HepG2 (cell line): Measurements from ENCODE around the gene REG1B.

Experiments used
- GABPA ChIP-seq, 2 experiments: IDR thresholded peaks; 2 replicates each; pipeline ENCODE4 v1.6.1; 2011 to 2016; ENCODE audit warnings: low read depth in 2 of 2, low read length in 1 of 2, missing biosample characterization in 1 of 2, missing genetic modification characterization in 1 of 2
- PHB2 ChIP-seq: fragments of 450-650 bp; IDR thresholded peaks from 2 replicates; pipeline ENCODE4 v1.6.1; 2018; ENCODE audit not compliant: partially characterized antibody
- POLR2A ChIP-seq, 2 experiments: IDR thresholded peaks; 2 replicates each; pipeline ENCODE4 v1.6.1; 2011; ENCODE audit warnings: low read depth in 2 of 2, low read length in 2 of 2, mild to moderate bottlenecking in 1 of 2, moderate library complexity in 1 of 2; ENCODE audit not compliant: insufficient read depth in 1 of 2
- SOX6 ChIP-seq, 2 experiments: fragments of 450-650 bp in 1 of 2; sonication (generic) in 1 of 2; formaldehyde crosslinking in 1 of 2; IDR thresholded peaks; 2 replicates each; pipeline versions ENCODE4 v1.4.0 to v1.6.1; 2017 to 2020; ENCODE audit warnings: antibody characterized with exemption in 1 of 2, mild to moderate bottlenecking in 1 of 2, missing genetic modification reagents in 1 of 2
- YY1 ChIP-seq: IDR thresholded peaks from 2 replicates; pipeline ENCODE4 v1.6.1; 2011; ENCODE audit warnings: low read length, low read depth, moderate library complexity, mild to moderate bottlenecking; ENCODE audit not compliant: insufficient read depth, insufficient replicate concordance
- ZNF329 ChIP-seq: sonication (generic); formaldehyde crosslinking; IDR thresholded peaks from 2 replicates; pipeline ENCODE4 v1.9.0; 2021; ENCODE audit warnings: low read depth, mild to moderate bottlenecking, missing genetic modification reagents

- TF ChIP-seq GABPA (IDR thresholded peaks at IDR 0.05; ENCODE audit: low read depth, low read length): no peak
- no peak for TF ChIP-seq GABPA (CRISPR knock-in tag; IDR thresholded peaks at IDR 0.05; ENCODE audit: low read depth)
- no peak for TF ChIP-seq YY1
- TF ChIP-seq POLR2A (IDR thresholded peaks at IDR 0.05; ENCODE audit: insufficient read depth in 1 of 2, low read depth in 2 of 2, low read length in 2 of 2): no peak
- no peak for TF ChIP-seq ZNF329 (CRISPR knock-in tag)
- TF ChIP-seq SOX6 (IDR thresholded peaks at IDR 0.05): no peak
- TF ChIP-seq SOX6 (CRISPR knock-in tag; IDR thresholded peaks at IDR 0.05): no peak
- no peak for TF ChIP-seq PHB2
Observed at GRCh38 chr2:79065201-79065600, 22.6 kb downstream of the REG1B start.
